Stimulated activated naive B cell treated with anti-CD40 and anti-IgM and Interleukin-4, amounts not matched to agents 10 μg/mL and 1 μg/mL and 100 μg/mL, for 72 hours (primary cell): ENCODE results near the gene IKBKE.

Experiments
- ATAC-seq, 2 donors: fragments of 150-1000 bp; cut with Tn5 transposase; replicated peaks; 2 replicates each; pipeline ENCODE4 v1.10.0; 2021; ENCODE audit warnings: moderate library complexity in 1 of 2
- DNase-seq: peaks from one replicate; pipeline ENCODE4 v3.0.0; 2021
- H3K27ac Mint-ChIP-seq: one replicate; pipeline ENCODE4 v1.8.0; 2022; ENCODE audit warnings: mild to moderate bottlenecking, mixed read lengths
- H3K27me3 Mint-ChIP-seq, 2 donors: one replicate each; pipeline ENCODE4 v1.8.0; 2022; ENCODE audit warnings: mixed read lengths in 2 of 2
- H3K36me3 Mint-ChIP-seq, 2 donors: one replicate each; pipeline ENCODE4 v1.8.0; 2022; ENCODE audit warnings: mixed read lengths in 2 of 2, mild to moderate bottlenecking in 1 of 2
- H3K4me1 Mint-ChIP-seq, 2 donors: one replicate each; pipeline ENCODE4 v1.8.0; 2022; ENCODE audit warnings: mixed read lengths in 2 of 2, mild to moderate bottlenecking in 1 of 2
- H3K4me3 Mint-ChIP-seq, 2 donors: one replicate each; pipeline ENCODE4 v1.8.0; 2022; ENCODE audit warnings: mild to moderate bottlenecking in 2 of 2, mixed read lengths in 2 of 2, moderate library complexity in 1 of 2
- H3K9me3 Mint-ChIP-seq, 2 donors: one replicate each; pipeline ENCODE4 v1.8.0; 2022; ENCODE audit warnings: mixed read lengths in 2 of 2, mild to moderate bottlenecking in 1 of 2

The IKBKE gene

GRCh38 chr1:206501881-206502280, 31.6 kb downstream of the IKBKE start:
- Mint-ChIP-seq H3K27ac (no peak overlapping the region), H3K9me3 (no peaks in the 10 kb centered on the region), H3K4me3 (no peak overlapping the region), H3K27me3 (peaks cover 0 to 15% of the 10 kb centered on the region in 2 donors), H3K4me1 (peaks cover 50 to 61% of the 10 kb centered on the region in 2 donors), H3K36me3 (peaks cover 19 to 35% of the 10 kb centered on the region in 2 donors)
- no peak for DNase-seq
- no peak for ATAC-seq

- no peak for ATAC-seq
Measured at GRCh38 chr1:206502403-206502802, 32.1 kb downstream of the IKBKE start.

GRCh38 chr1:206502812-206503211, 32.5 kb downstream of the IKBKE start:
- peaks cover 40 to 55% of the 10 kb centered on the region in 2 donors for H3K4me1 Mint-ChIP-seq
- no peak for ATAC-seq
- H3K27me3 Mint-ChIP-seq: peaks cover 0 to 15% of the 10 kb centered on the region in 2 donors
- no peaks in the 10 kb centered on the region for H3K9me3 Mint-ChIP-seq
- no peak for DNase-seq
- no peak overlapping the region for H3K27ac Mint-ChIP-seq
- H3K4me3 Mint-ChIP-seq: no peak overlapping the region
- H3K36me3 Mint-ChIP-seq: peaks cover 16 to 28% of the 10 kb centered on the region in 2 donors

More at GRCh38 chr1:206502403-206502802, 32.1 kb downstream of the IKBKE start:
- Mint-ChIP-seq H3K27me3 (peaks cover 0 to 15% of the 10 kb centered on the region in 2 donors), H3K36me3 (peaks cover 16 to 30% of the 10 kb centered on the region in 2 donors), H3K9me3 (no peaks in the 10 kb centered on the region), H3K4me3 (no peak overlapping the region), H3K27ac (no peak overlapping the region), H3K4me1 (peaks cover 45 to 57% of the 10 kb centered on the region in 2 donors)
- DNase-seq: no peak

GRCh38 chr1:206503591-206504362, 33.5 kb downstream of the IKBKE start:
- DNase-seq: peak; percentile 48
- peak; percentile 41 to 69 for ATAC-seq
- peaks cover 10 to 19% of the 10 kb centered on the region in 2 donors for H3K36me3 Mint-ChIP-seq
- H3K27me3 Mint-ChIP-seq: peaks cover 6 to 20% of the 10 kb centered on the region in 2 donors
- no peak overlapping the region for H3K4me3 Mint-ChIP-seq
- peak overlapping the region; percentile 3 for H3K27ac Mint-ChIP-seq
- peaks cover 40 to 55% of the 10 kb centered on the region in 2 donors for H3K4me1 Mint-ChIP-seq
- H3K9me3 Mint-ChIP-seq: no peaks in the 10 kb centered on the region

GRCh38 chr1:206504363-206504713, 34.1 kb downstream of the IKBKE start:
- ATAC-seq (no peak), DNase-seq (no peak)
- peaks cover 42 to 54% of the 10 kb centered on the region in 2 donors for H3K4me1 Mint-ChIP-seq
- H3K9me3 Mint-ChIP-seq: no peaks in the 10 kb centered on the region
- H3K27me3 Mint-ChIP-seq: peaks cover 12 to 26% of the 10 kb centered on the region in 2 donors
- H3K4me3 Mint-ChIP-seq: peak overlapping the region in 1 of 2 donors; percentile 4
- H3K27ac Mint-ChIP-seq: peak overlapping the region; percentile 3
- H3K36me3 Mint-ChIP-seq: peaks cover 7 to 15% of the 10 kb centered on the region in 2 donors

- Mint-ChIP-seq H3K27ac (peak overlapping the region; percentile 69), H3K4me1 (peaks cover 42 to 61% of the 10 kb centered on the region in 2 donors)
Measured at GRCh38 chr1:206505702-206506355, 35.6 kb downstream of the IKBKE start.

GRCh38 chr1:206506405-206507283, 36.4 kb downstream of the IKBKE start:
- Mint-ChIP-seq H3K27me3 (peaks cover 21 to 44% of the 10 kb centered on the region in 2 donors), H3K36me3 (peaks cover 4 to 5% of the 10 kb centered on the region in 2 donors), H3K9me3 (no peaks in the 10 kb centered on the region), H3K4me1 (peaks cover 41 to 69% of the 10 kb centered on the region in 2 donors), H3K27ac (peak overlapping the region; percentile 65), H3K4me3 (peak overlapping the region; percentile 79 to 86)
- ATAC-seq (peak; percentile 37 to 41), DNase-seq (no peak)

More at GRCh38 chr1:206505702-206506355, 35.6 kb downstream of the IKBKE start:
- Mint-ChIP-seq H3K4me3 (peak overlapping the region; percentile 79 to 86), H3K9me3 (no peaks in the 10 kb centered on the region), H3K27me3 (peaks cover 19 to 36% of the 10 kb centered on the region in 2 donors), H3K36me3 (peaks cover 5 to 9% of the 10 kb centered on the region in 2 donors)
- ATAC-seq (no peak), DNase-seq (no peak)

GRCh38 chr1:206507284-206508129, 37.2 kb downstream of the IKBKE start, which contains the start of gene RASSF5:
TSS of gene RASSF5 (plus strand) at chr1:206507531. CDS start at chr1:206507603, 72 bp downstream.
- H3K27me3 Mint-ChIP-seq: peaks cover 22 to 47% of the 10 kb centered on the region in 2 donors
- H3K36me3 Mint-ChIP-seq: peaks cover 0 to 3% of the 10 kb centered on the region in 2 donors
- ATAC-seq: peak; percentile 81 to 88
- DNase-seq: peak; percentile 78
- H3K4me1 Mint-ChIP-seq: peaks cover 41 to 75% of the 10 kb centered on the region in 2 donors
- peak within 1 kb of the TSS; percentile 80 to 86 for H3K4me3 Mint-ChIP-seq
- no peaks in the 10 kb centered on the region for H3K9me3 Mint-ChIP-seq
- H3K27ac Mint-ChIP-seq: peak within 1 kb of the TSS; percentile 82

GRCh38 chr1:206508130-206508889, 38.0 kb downstream of the IKBKE start:
- Mint-ChIP-seq H3K36me3 (peaks cover 0 to 3% of the 10 kb centered on the region in 2 donors), H3K27ac (peak overlapping the region; percentile 82), H3K27me3 (peaks cover 22 to 47% of the 10 kb centered on the region in 2 donors), H3K9me3 (no peaks in the 10 kb centered on the region), H3K4me3 (peak overlapping the region; percentile 80 to 86), H3K4me1 (peaks cover 39 to 68% of the 10 kb centered on the region in 2 donors)
- DNase-seq (no peak), ATAC-seq (no peak)

- H3K4me3 Mint-ChIP-seq: peak overlapping the region; percentile 45 to 86
- peaks cover 22 to 51% of the 10 kb centered on the region in 2 donors for H3K27me3 Mint-ChIP-seq
- H3K27ac Mint-ChIP-seq: peak overlapping the region; percentile 20
- H3K4me1 Mint-ChIP-seq: peaks cover 34 to 65% of the 10 kb centered on the region in 2 donors
- DNase-seq (no peak), ATAC-seq (no peak)
- H3K36me3 Mint-ChIP-seq: peaks cover 0 to 3% of the 10 kb centered on the region in 2 donors
- H3K9me3 Mint-ChIP-seq: no peaks in the 10 kb centered on the region
Measured at GRCh38 chr1:206508956-206509355, 38.7 kb downstream of the IKBKE start.

GRCh38 chr1:206509612-206510257, 39.5 kb downstream of the IKBKE start:
- no peaks in the 10 kb centered on the region for H3K9me3 Mint-ChIP-seq
- H3K4me3 Mint-ChIP-seq: no peak overlapping the region
- DNase-seq (no peak), ATAC-seq (no peak)
- H3K4me1 Mint-ChIP-seq: peaks cover 28 to 62% of the 10 kb centered on the region in 2 donors
- H3K27ac Mint-ChIP-seq: no peak overlapping the region
- peaks cover 22 to 51% of the 10 kb centered on the region in 2 donors for H3K27me3 Mint-ChIP-seq
- peaks cover 0 to 3% of the 10 kb centered on the region in 2 donors for H3K36me3 Mint-ChIP-seq

- H3K27ac Mint-ChIP-seq: no peak overlapping the region
- peaks cover 0 to 3% of the 10 kb centered on the region in 2 donors for H3K36me3 Mint-ChIP-seq
- peaks cover 25 to 62% of the 10 kb centered on the region in 2 donors for H3K4me1 Mint-ChIP-seq
- H3K9me3 Mint-ChIP-seq: no peaks in the 10 kb centered on the region
- ATAC-seq (no peak), DNase-seq (no peak)
- H3K4me3 Mint-ChIP-seq: no peak overlapping the region
- H3K27me3 Mint-ChIP-seq: peaks cover 22 to 46% of the 10 kb centered on the region in 2 donors
Measured at GRCh38 chr1:206510371-206510770, 40.1 kb downstream of the IKBKE start.
